Measurements from ENCODE around the gene FBXL12.
"Not testable (repeated sequence)": the region's sequence is repeated elsewhere in the genome, so short reads cannot be mapped to it uniquely, and the experiment has no call there.

FBXL12 gene

GRCh38 chr19:9791552-9792205 is 27.2 kb downstream of the FBXL12 start:
- peak; percentile 84 for DNase-seq

- not testable (repeated sequence) for DNase-seq
These were observed 27.9 kb downstream of the FBXL12 start for GRCh38 chr19:9791073-9791367.

- DNase-seq: not testable (repeated sequence)
These were observed 29.3 kb downstream of the FBXL12 start for GRCh38 chr19:9789579-9789978.

- DNase-seq: no peak
These were observed 29.8 kb downstream of the FBXL12 start for GRCh38 chr19:9789066-9789465.

GRCh38 chr19:9788604-9789003 is 30.3 kb downstream of the FBXL12 start:
- DNase-seq: not testable (repeated sequence)

- no peak for DNase-seq
These were observed 32.1 kb downstream of the FBXL12 start for GRCh38 chr19:9786819-9787218.

GRCh38 chr19:9786342-9786741 is 32.5 kb downstream of the FBXL12 start:
- DNase-seq: no peak

- DNase-seq: peak; percentile 96
These were observed 33.2 kb downstream of the FBXL12 start for GRCh38 chr19:9785367-9786331.

- not testable (repeated sequence) for DNase-seq
These were observed 34.7 kb downstream of the FBXL12 start for GRCh38 chr19:9784163-9784496.

- DNase-seq: no peak
These were observed 36.5 kb downstream of the FBXL12 start for GRCh38 chr19:9782338-9782737.

GRCh38 chr19:9768175-9769112 is 50.4 kb downstream of the FBXL12 start, which contains the start of gene ZNF846:
TSS of gene ZNF846 (minus strand) at chr19:9768738. CDS start at chr19:9764950, 3,788 bp downstream.
- peak; percentile 96 for DNase-seq
